ENCODE results near the gene SLC34A1. TPM values are rescaled to one million over a fixed set of nuclear protein-coding genes. Genes with fewer than 3 reads are reported as not detected.

SLC34A1 gene
- polyA plus RNA-seq, 3 donors, result not detected

DNA sequence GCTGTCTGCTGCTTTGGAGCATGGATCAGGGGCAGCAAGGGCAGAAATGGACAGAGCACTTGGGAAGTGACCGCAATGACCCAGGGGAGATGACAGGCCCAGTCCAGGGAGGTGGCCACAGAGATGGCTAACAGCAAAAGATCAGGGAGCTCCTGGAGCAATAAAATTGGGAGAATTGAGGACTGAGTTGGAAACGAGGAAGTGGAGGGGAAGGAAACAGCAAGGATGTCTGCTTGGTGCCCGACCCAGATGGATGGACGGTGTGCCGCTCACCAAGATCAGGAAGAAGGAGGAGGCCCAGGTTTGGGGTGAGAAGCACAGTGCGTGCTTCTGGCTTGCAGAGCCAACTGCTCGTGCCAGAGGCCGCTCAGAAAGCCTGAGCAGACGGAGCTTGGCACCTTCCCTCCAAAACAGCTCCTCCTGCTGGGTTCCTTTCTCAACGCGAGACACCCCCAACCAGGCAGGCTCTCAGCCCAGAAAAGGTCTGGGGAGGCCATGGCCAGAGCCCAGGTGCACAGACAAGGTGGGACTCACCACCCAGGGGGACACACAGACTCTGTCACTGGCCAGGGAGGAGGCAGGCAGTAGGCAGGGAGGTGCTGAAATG is 1.7 kb upstream of the SLC34A1 start:
- Histone ChIP-seq H3K9me3 (replicated peaks in 1 of 2; ENCODE audit: control insufficient read depth in 1 of 2, insufficient read depth in 1 of 2, low read length in 2 of 2) (no peaks in the 10 kb centered on the region), H4K20me1 (ENCODE audit: insufficient read depth, low read length) (no peaks in the 10 kb centered on the region), H3K9ac (ENCODE audit: insufficient read depth, low read length, poor library complexity, severe bottlenecking) (no peak overlapping the region), H3K4me2 (replicated peaks; ENCODE audit: extremely low read depth, low read length, poor library complexity, severe bottlenecking) (no peak overlapping the region), H3K27ac (ENCODE audit: low read depth in 1 of 2, low read length in 2 of 2) (no peak overlapping the region), H3K36me3 (replicated peaks in 1 of 2; ENCODE audit: control insufficient read depth in 1 of 2, insufficient read depth in 2 of 2, low read length in 2 of 2) (no peaks in the 10 kb centered on the region), H3K4me1 (ENCODE audit: control insufficient read depth in 1 of 2, insufficient read depth in 2 of 2, low read length in 2 of 2) (peaks cover 3% of the 10 kb centered on the region in 2 donors), H3K27me3 (ENCODE audit: control insufficient read depth in 2 of 2, insufficient read depth in 2 of 2, low read length in 2 of 2) (no peaks in the 10 kb centered on the region), H3K4me3 (replicated peaks in 1 of 3; ENCODE audit: low read depth in 2 of 3, low read length in 3 of 3) (no peak overlapping the region), H3K79me2 (ENCODE audit: insufficient read depth, low read length) (no peaks in the 10 kb centered on the region), H2AFZ (ENCODE audit: insufficient read depth, low read depth, low read length, poor library complexity, severe bottlenecking) (no peak overlapping the region)
- no peaks in the 10 kb centered on the region for H3K36me3 Mint-ChIP-seq
- H3K4me1 Mint-ChIP-seq, result peaks cover 17% of the 10 kb centered on the region
- 12% methylated on average over 11 of the region's 11 CpGs for WGBS (ENCODE audit: insufficient coverage)
- TF ChIP-seq CTCF (IDR thresholded peaks at IDR 0.05), result no peak
- no peak for DNase-seq
- H3K4me3 Mint-ChIP-seq, result no peak overlapping the region
- H3K9me3 Mint-ChIP-seq, result peaks cover 0 to 2% (median 0%) of the 10 kb centered on the region in 7 donors
- intact Hi-C loops (cut with micrococcal nuclease), result no loop called here
- H3K27ac Mint-ChIP-seq, result no peak overlapping the region
- H3K27me3 Mint-ChIP-seq (ENCODE audit: low read depth in 3 of 3), result peaks cover 18 to 36% (median 29%) of the 10 kb centered on the region in 3 donors

GRCh38 chr5:177383181-177383580 is 1.1 kb upstream of the SLC34A1 start:
- no peaks in the 10 kb centered on the region for H3K36me3 ChIP-seq (replicated peaks in 1 of 2; ENCODE audit: control insufficient read depth in 1 of 2, insufficient read depth in 2 of 2, low read length in 2 of 2)
- no peak overlapping the region for H3K27ac Mint-ChIP-seq
- 96% methylated on average over 5 of the region's 9 CpGs for WGBS (ENCODE audit: insufficient coverage)
- H3K27me3 Mint-ChIP-seq (ENCODE audit: low read depth in 3 of 3), result peaks cover 18 to 34% (median 29%) of the 10 kb centered on the region in 3 donors
- H3K4me3 Mint-ChIP-seq, result no peak overlapping the region
- TF ChIP-seq CTCF (IDR thresholded peaks at IDR 0.05), result no peak
- no peak overlapping the region for H2AFZ ChIP-seq (ENCODE audit: insufficient read depth, low read depth, low read length, poor library complexity, severe bottlenecking)
- H3K9me3 Mint-ChIP-seq, result peaks cover 0 to 2% (median 0%) of the 10 kb centered on the region in 7 donors
- H4K20me1 ChIP-seq (ENCODE audit: insufficient read depth, low read length), result no peaks in the 10 kb centered on the region
- H3K4me1 ChIP-seq (ENCODE audit: control insufficient read depth in 1 of 2, insufficient read depth in 2 of 2, low read length in 2 of 2), result peaks cover 3 to 4% of the 10 kb centered on the region in 2 donors
- intact Hi-C loops (cut with micrococcal nuclease), result no loop called here
- no peaks in the 10 kb centered on the region for H3K36me3 Mint-ChIP-seq
- no peak for DNase-seq
- H3K4me1 Mint-ChIP-seq, result peaks cover 20% of the 10 kb centered on the region
- no peaks in the 10 kb centered on the region for H3K9me3 ChIP-seq (replicated peaks in 1 of 2; ENCODE audit: control insufficient read depth in 1 of 2, insufficient read depth in 1 of 2, low read length in 2 of 2)
- no peak overlapping the region for H3K27ac ChIP-seq (ENCODE audit: low read depth in 1 of 2, low read length in 2 of 2)
- no peak overlapping the region for H3K4me3 ChIP-seq (replicated peaks in 1 of 3; ENCODE audit: low read depth in 2 of 3, low read length in 3 of 3)
- no peak overlapping the region for H3K4me2 ChIP-seq (replicated peaks; ENCODE audit: extremely low read depth, low read length, poor library complexity, severe bottlenecking)
- no peaks in the 10 kb centered on the region for H3K27me3 ChIP-seq (ENCODE audit: control insufficient read depth in 2 of 2, insufficient read depth in 2 of 2, low read length in 2 of 2)
- H3K9ac ChIP-seq (ENCODE audit: insufficient read depth, low read length, poor library complexity, severe bottlenecking), result no peak overlapping the region
- H3K79me2 ChIP-seq (ENCODE audit: insufficient read depth, low read length), result no peaks in the 10 kb centered on the region

Measured in CD14-positive monocyte (primary cell).